HEK293 (cell line): Measurements from ENCODE around the gene OR5K4.

Experiments
- PRDM10 ChIP-seq: fragments of 450-650 bp; formaldehyde crosslinking; IDR thresholded peaks from 2 replicates; pipeline ENCODE4 v1.5.1; 2016; ENCODE audit warnings: missing biosample characterization, missing genetic modification characterization
- SCRT1 ChIP-seq: fragments of 450-650 bp; formaldehyde crosslinking; IDR thresholded peaks from 2 replicates; pipeline ENCODE4 v1.5.1; 2016; ENCODE audit warnings: missing biosample characterization, missing genetic modification characterization, borderline replicate concordance
- ZFP3 ChIP-seq: fragments of 450-650 bp; formaldehyde crosslinking; IDR thresholded peaks from 2 replicates; pipeline ENCODE4 v1.5.1; 2016; ENCODE audit warnings: low read depth, missing biosample characterization, missing genetic modification characterization
- ZFP37 ChIP-seq: fragments of 450-650 bp; formaldehyde crosslinking; IDR thresholded peaks from 2 replicates; pipeline ENCODE4 v1.5.1; 2016; ENCODE audit warnings: missing biosample characterization, missing genetic modification characterization
- ZNF10 ChIP-seq: fragments of 450-650 bp; formaldehyde crosslinking; IDR thresholded peaks from 2 replicates; pipeline ENCODE4 v1.5.1; 2017; ENCODE audit warnings: missing biosample characterization, missing genetic modification characterization
- ZNF302 ChIP-seq: fragments of 450-650 bp; formaldehyde crosslinking; IDR thresholded peaks from 2 replicates; pipeline ENCODE4 v1.5.1; 2016; ENCODE audit warnings: missing biosample characterization, missing genetic modification characterization, low read depth
- ZNF324 ChIP-seq: fragments of 450-650 bp; formaldehyde crosslinking; IDR thresholded peaks from 2 replicates; pipeline ENCODE4 v1.5.1; 2016; ENCODE audit warnings: missing biosample characterization, missing genetic modification characterization
- TF ChIP-seq, protein P1 (sequence below): fragments of 450-650 bp; formaldehyde crosslinking; IDR thresholded peaks from 2 replicates; pipeline ENCODE4 v1.5.1; 2016; ENCODE audit warnings: missing biosample characterization, missing genetic modification characterization
- TF ChIP-seq, protein P2 (sequence below): fragments of 450-650 bp; formaldehyde crosslinking; IDR thresholded peaks from 2 replicates; pipeline ENCODE4 v1.5.1; 2016; ENCODE audit warnings: missing biosample characterization, missing genetic modification characterization, borderline replicate concordance
- TF ChIP-seq, protein P3 (sequence below): fragments of 450-650 bp; formaldehyde crosslinking; IDR thresholded peaks from 2 replicates; pipeline ENCODE4 v1.5.1; 2016; ENCODE audit warnings: missing biosample characterization, missing genetic modification characterization

- TF ChIP-seq ZFP37 (tag by site-specific recombination) (no peak), ZNF10 (tag by site-specific recombination) (no peak), ZNF302 (no peak), PRDM10 (tag by site-specific recombination) (no peak), ZNF324 (tag by site-specific recombination) (no peak), ZFP3 (tag by site-specific recombination) (no peak), SCRT1 (tag by site-specific recombination) (no peak)
- TF ChIP-seq, protein P1, sequence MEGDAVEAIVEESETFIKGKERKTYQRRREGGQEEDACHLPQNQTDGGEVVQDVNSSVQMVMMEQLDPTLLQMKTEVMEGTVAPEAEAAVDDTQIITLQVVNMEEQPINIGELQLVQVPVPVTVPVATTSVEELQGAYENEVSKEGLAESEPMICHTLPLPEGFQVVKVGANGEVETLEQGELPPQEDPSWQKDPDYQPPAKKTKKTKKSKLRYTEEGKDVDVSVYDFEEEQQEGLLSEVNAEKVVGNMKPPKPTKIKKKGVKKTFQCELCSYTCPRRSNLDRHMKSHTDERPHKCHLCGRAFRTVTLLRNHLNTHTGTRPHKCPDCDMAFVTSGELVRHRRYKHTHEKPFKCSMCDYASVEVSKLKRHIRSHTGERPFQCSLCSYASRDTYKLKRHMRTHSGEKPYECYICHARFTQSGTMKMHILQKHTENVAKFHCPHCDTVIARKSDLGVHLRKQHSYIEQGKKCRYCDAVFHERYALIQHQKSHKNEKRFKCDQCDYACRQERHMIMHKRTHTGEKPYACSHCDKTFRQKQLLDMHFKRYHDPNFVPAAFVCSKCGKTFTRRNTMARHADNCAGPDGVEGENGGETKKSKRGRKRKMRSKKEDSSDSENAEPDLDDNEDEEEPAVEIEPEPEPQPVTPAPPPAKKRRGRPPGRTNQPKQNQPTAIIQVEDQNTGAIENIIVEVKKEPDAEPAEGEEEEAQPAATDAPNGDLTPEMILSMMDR (tag by site-specific recombination), result no peak
- TF ChIP-seq, protein P2, sequence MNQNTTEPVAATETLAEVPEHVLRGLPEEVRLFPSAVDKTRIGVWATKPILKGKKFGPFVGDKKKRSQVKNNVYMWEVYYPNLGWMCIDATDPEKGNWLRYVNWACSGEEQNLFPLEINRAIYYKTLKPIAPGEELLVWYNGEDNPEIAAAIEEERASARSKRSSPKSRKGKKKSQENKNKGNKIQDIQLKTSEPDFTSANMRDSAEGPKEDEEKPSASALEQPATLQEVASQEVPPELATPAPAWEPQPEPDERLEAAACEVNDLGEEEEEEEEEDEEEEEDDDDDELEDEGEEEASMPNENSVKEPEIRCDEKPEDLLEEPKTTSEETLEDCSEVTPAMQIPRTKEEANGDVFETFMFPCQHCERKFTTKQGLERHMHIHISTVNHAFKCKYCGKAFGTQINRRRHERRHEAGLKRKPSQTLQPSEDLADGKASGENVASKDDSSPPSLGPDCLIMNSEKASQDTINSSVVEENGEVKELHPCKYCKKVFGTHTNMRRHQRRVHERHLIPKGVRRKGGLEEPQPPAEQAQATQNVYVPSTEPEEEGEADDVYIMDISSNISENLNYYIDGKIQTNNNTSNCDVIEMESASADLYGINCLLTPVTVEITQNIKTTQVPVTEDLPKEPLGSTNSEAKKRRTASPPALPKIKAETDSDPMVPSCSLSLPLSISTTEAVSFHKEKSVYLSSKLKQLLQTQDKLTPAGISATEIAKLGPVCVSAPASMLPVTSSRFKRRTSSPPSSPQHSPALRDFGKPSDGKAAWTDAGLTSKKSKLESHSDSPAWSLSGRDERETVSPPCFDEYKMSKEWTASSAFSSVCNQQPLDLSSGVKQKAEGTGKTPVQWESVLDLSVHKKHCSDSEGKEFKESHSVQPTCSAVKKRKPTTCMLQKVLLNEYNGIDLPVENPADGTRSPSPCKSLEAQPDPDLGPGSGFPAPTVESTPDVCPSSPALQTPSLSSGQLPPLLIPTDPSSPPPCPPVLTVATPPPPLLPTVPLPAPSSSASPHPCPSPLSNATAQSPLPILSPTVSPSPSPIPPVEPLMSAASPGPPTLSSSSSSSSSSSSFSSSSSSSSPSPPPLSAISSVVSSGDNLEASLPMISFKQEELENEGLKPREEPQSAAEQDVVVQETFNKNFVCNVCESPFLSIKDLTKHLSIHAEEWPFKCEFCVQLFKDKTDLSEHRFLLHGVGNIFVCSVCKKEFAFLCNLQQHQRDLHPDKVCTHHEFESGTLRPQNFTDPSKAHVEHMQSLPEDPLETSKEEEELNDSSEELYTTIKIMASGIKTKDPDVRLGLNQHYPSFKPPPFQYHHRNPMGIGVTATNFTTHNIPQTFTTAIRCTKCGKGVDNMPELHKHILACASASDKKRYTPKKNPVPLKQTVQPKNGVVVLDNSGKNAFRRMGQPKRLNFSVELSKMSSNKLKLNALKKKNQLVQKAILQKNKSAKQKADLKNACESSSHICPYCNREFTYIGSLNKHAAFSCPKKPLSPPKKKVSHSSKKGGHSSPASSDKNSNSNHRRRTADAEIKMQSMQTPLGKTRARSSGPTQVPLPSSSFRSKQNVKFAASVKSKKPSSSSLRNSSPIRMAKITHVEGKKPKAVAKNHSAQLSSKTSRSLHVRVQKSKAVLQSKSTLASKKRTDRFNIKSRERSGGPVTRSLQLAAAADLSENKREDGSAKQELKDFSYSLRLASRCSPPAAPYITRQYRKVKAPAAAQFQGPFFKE (tag by site-specific recombination), result no peak
- TF ChIP-seq, protein P3, sequence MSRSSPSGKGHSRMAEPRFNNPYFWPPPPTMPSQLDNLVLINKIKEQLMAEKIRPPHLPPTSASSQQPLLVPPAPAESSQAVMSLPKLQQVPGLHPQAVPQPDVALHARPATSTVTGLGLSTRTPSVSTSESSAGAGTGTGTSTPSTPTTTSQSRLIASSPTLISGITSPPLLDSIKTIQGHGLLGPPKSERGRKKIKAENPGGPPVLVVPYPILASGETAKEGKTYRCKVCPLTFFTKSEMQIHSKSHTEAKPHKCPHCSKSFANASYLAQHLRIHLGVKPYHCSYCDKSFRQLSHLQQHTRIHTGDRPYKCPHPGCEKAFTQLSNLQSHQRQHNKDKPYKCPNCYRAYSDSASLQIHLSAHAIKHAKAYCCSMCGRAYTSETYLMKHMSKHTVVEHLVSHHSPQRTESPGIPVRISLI (tag by site-specific recombination), result no peak
These were observed 41.4 kb downstream of the OR5K4 start for GRCh38 chr3:98395101-98395500.
